Measurements from ENCODE around the gene CDYL.

CDYL gene

DNA sequence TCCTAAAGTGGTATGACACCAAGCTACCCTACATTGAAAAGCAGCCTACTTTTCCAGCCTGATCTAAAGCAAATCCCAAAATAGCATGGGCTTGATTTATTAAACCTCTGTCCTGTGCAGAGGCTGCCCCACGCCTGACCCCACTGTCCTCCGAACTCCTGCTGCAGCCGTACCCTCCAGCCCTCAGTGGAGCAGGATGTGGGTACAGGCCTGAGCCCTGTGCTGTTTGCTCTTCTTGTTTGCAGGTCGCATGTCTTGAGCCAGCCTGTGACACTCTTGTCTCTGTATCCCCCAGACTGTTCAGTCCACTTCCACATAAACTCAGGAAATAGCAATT, 166.4 kb downstream of the CDYL start:
- no peak for DNase-seq (ENCODE audit: low read depth)
- TF ChIP-seq, protein P1, sequence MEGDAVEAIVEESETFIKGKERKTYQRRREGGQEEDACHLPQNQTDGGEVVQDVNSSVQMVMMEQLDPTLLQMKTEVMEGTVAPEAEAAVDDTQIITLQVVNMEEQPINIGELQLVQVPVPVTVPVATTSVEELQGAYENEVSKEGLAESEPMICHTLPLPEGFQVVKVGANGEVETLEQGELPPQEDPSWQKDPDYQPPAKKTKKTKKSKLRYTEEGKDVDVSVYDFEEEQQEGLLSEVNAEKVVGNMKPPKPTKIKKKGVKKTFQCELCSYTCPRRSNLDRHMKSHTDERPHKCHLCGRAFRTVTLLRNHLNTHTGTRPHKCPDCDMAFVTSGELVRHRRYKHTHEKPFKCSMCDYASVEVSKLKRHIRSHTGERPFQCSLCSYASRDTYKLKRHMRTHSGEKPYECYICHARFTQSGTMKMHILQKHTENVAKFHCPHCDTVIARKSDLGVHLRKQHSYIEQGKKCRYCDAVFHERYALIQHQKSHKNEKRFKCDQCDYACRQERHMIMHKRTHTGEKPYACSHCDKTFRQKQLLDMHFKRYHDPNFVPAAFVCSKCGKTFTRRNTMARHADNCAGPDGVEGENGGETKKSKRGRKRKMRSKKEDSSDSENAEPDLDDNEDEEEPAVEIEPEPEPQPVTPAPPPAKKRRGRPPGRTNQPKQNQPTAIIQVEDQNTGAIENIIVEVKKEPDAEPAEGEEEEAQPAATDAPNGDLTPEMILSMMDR (IDR thresholded peaks at IDR 0.05; ENCODE audit: control insufficient read depth, insufficient read depth, low read depth, low read length, missing control alignments) = no peak
- H3K4me3 ChIP-seq (ENCODE audit: control insufficient read depth, low read depth, low read length) = no peak overlapping the region

GRCh38 chr6:4943716-4944115, 167.5 kb downstream of the CDYL start:
- TF ChIP-seq, protein P1 (IDR thresholded peaks at IDR 0.05; ENCODE audit: control insufficient read depth, insufficient read depth, low read depth, low read length, missing control alignments) = no peak
- H3K4me3 ChIP-seq (ENCODE audit: control insufficient read depth, low read depth, low read length) = no peak overlapping the region
- DNase-seq (ENCODE audit: low read depth) = no peak

DNA sequence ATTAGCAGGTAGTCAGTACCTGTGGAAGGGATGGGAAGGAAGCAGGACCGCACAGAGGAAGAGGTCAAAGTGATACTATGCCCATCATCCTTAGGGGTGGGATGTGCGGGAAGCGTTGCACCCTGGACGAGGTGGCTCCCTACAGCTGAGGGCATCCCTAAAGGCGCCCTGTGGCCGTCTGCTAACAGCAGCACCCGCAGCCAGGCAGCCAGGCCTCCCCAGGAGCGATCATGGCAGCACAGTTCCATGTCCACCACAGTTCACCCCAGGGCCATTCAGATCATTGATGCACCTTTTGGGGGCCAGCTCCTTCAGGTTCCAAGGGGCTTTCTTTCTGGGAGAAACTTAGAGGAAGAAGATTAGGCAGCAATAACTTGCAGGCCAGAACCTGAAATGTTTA, 168.1 kb downstream of the CDYL start:
- H3K4me3 ChIP-seq (ENCODE audit: control insufficient read depth, low read depth, low read length) = no peak overlapping the region
- TF ChIP-seq, protein P1 (IDR thresholded peaks at IDR 0.05; ENCODE audit: control insufficient read depth, insufficient read depth, low read depth, low read length, missing control alignments) = no peak
- DNase-seq (ENCODE audit: low read depth) = no peak

DNA sequence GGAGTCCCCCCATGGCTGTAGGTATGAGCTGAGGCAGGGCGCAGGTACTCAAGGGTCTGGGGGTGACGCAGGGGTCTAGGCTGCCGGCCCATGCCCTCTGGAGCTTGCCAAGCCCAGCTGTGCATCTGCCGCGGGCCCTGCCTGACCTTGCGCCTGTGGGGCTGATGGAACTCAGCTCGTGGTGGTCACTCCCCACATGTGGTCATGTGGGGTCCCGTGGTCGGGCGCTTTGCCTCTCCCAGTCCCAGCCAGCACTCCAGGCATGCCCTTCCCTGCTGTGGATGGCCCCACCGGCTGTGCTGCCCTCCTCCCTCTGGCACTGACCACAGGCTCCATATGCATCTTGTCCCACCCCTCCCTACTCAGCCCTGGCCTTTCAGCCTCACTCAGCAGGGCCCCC, 170.3 kb downstream of the CDYL start:
- TF ChIP-seq, protein P1 (IDR thresholded peaks at IDR 0.05; ENCODE audit: control insufficient read depth, insufficient read depth, low read depth, low read length, missing control alignments) = no peak
- no peak for DNase-seq (ENCODE audit: low read depth)

GRCh38 chr6:4947716-4948115, 171.5 kb downstream of the CDYL start:
- H3K4me3 ChIP-seq (ENCODE audit: control insufficient read depth, low read depth, low read length) = no peak overlapping the region
- DNase-seq (ENCODE audit: low read depth) = no peak
- TF ChIP-seq, protein P1 (IDR thresholded peaks at IDR 0.05; ENCODE audit: control insufficient read depth, insufficient read depth, low read depth, low read length, missing control alignments) = no peak

More for the DNA sequence above, 170.3 kb downstream of the CDYL start:
- no peak overlapping the region for H3K4me3 ChIP-seq (ENCODE audit: control insufficient read depth, low read depth, low read length)

DNA sequence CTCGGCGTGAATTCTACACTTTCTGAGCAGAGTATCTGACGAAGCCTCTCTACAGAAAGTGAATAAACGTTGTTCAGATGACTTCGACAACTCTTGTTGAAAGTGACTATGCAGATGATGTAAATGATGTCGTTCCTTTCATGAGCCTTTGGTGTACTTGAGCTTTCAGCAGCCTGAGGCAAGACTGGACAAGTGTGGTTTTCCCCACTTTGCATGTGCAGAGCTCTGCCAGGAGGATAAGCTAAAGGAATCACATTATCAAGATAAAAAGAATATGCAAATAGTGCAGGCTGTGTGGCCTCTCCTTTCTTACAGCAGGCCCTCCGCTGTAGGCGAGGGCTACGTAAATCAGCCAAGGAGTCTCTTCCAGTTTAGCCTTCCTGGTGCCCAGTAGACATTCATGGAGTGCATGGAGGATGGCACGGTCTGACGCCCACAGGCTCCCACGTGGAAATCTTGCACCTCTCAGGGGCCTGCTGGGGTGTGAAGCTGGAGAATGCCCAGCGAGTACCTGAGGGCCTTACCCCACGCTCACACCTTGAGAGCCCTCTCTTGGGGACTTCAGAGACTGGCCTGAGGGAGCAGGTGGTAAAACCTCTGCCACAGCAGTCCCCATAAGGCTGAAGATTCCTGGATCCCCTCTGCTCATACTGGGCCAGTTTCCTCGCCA, 172.7 kb downstream of the CDYL start:
- no peak for DNase-seq (ENCODE audit: low read depth)
- TF ChIP-seq, protein P1 (IDR thresholded peaks at IDR 0.05; ENCODE audit: control insufficient read depth, insufficient read depth, low read depth, low read length, missing control alignments) = no peak
- no peak overlapping the region for H3K4me3 ChIP-seq (ENCODE audit: control insufficient read depth, low read depth, low read length)
